ENCODE results near the gene ACTL10. TPM values are rescaled to one million over a fixed set of nuclear protein-coding genes. Genes with fewer than 3 reads are reported as not detected.

ACTL10 gene
- total and polyA plus RNA-seq, 2 of the 13 experiments (the other 11 are each of a cell fraction or from before 2014, with no cell fraction given): not detected

- TF ChIP-seq PRDM4 (CRISPR knock-in tag; IDR thresholded peaks at IDR 0.05; ENCODE audit: borderline replicate concordance): 0 out of 2 replicates have a peak, but pooled peaks have one; percentile 76
- TF ChIP-seq ELF3 (CRISPR knock-in tag; IDR thresholded peaks at IDR 0.05): peak; percentile 60; the same call in 1 of the 2 replicates
- no peak for TF ChIP-seq CCAR2 (optimal IDR thresholded peaks at IDR 0.05; ENCODE audit: low read depth, low read length)
- no peak for TF ChIP-seq IKZF1 (IDR thresholded peaks at IDR 0.05)
- no peak for TF ChIP-seq PRPF4 (IDR thresholded peaks at IDR 0.05; ENCODE audit: low read depth, low read length, poor library complexity, severe bottlenecking)
- TF ChIP-seq ZNF264 (CRISPR knock-in tag; IDR thresholded peaks at IDR 0.05): peak; percentile 58; the same call in 1 of the 2 replicates
- TF ChIP-seq CBX1 (IDR thresholded peaks at IDR 0.05; ENCODE audit: low read depth): no peak
- no peak for TF ChIP-seq SIX1 (CRISPR knock-in tag; IDR thresholded peaks at IDR 0.05; ENCODE audit: borderline replicate concordance)
- peak; percentile 62 for TF ChIP-seq ZBED4 (CRISPR knock-in tag; IDR thresholded peaks at IDR 0.05; ENCODE audit: borderline replicate concordance)
- no peak for TF ChIP-seq ZBTB1 (CRISPR knock-in tag; IDR thresholded peaks at IDR 0.05; ENCODE audit: borderline replicate concordance)
- TF ChIP-seq HDAC2 (CRISPR knock-in tag; IDR thresholded peaks at IDR 0.05): peak; percentile 73
- TF ChIP-seq SRSF9 (IDR thresholded peaks at IDR 0.05; ENCODE audit: borderline replicate concordance, insufficient read depth, low read depth, low read length, poor library complexity, severe bottlenecking): no peak
- peak; percentile 80 for TF ChIP-seq DBP (CRISPR knock-in tag; IDR thresholded peaks at IDR 0.05; ENCODE audit: not compliant biosample characterization)
- 0 out of 2 replicates have a peak, but pooled peaks have one; percentile 60 for TF ChIP-seq ZBTB46 (CRISPR knock-in tag; IDR thresholded peaks at IDR 0.05; ENCODE audit: borderline replicate concordance)
- no peak for TF ChIP-seq ZNF44 (CRISPR knock-in tag; IDR thresholded peaks at IDR 0.05)
- TF ChIP-seq EHMT2 (IDR thresholded peaks at IDR 0.05; ENCODE audit: borderline replicate concordance, low read depth, low read length): no peak
- peak; percentile 72; the same call in 1 of the 2 replicates for TF ChIP-seq BHLHE40 (IDR thresholded peaks at IDR 0.05; ENCODE audit: low read length)
- TF ChIP-seq KLF6 (CRISPR knock-in tag; IDR thresholded peaks at IDR 0.05): peak; percentile 80; the same call in 1 of the 2 replicates
- TF ChIP-seq FOXC1 (CRISPR knock-in tag; IDR thresholded peaks at IDR 0.05; ENCODE audit: borderline replicate concordance): 0 out of 2 replicates have a peak, but pooled peaks have one; percentile 64
- 0 out of 2 replicates have a peak, but pooled peaks have one; percentile 65 for TF ChIP-seq CHD2 (IDR thresholded peaks at IDR 0.05; ENCODE audit: low read depth, low read length)
These were observed 19.6 kb downstream of the ACTL10 start, which contains the start of gene E2F1 (continued) for GRCh38 chr20:33686100-33686983.
